ENCODE results near the gene RXRA. TPM values are rescaled to one million over a fixed set of nuclear protein-coding genes. Genes with fewer than 3 reads are reported as not detected.

RXRA gene
- total and polyA plus RNA-seq, 2 of the 13 experiments (the other 11 are each of a cell fraction or from before 2014, with no cell fraction given), result 18.9 to 29.2 TPM

GRCh38 chr9:134419684-134420076 lies 93.4 kb downstream of the RXRA start:
- intact Hi-C loops (cut with micrococcal nuclease; ENCODE audit: unreplicated experiment), result no loop called here
- H3K9me3 ChIP-seq (ENCODE audit: low read length), result no peaks in the 10 kb centered on the region
- ATAC-seq, result peak; percentile 71
- no peaks in the 10 kb centered on the region for H3K27me3 ChIP-seq (ENCODE audit: control insufficient read depth in 1 of 2, insufficient read depth in 2 of 2, low read length in 2 of 2)
- ChIA-PET POLR2A (no interaction called here), CTCF (ENCODE audit: low intra/inter-chr PET ratio, low total read pairs) (no interaction called here)
- no TSS peak for BruUV-seq (replicated peaks)
- no peak for DNase-seq (ENCODE audit: low spot score)
- WGBS (ENCODE audit: low lambda C conversion rate), result 100% methylated on average over 1 of the region's 10 CpGs
- in situ Hi-C loops (cut with HindIII; ENCODE audit: extremely low pct_ligation_motif_present, low pct_unique_long_range_greater_than_20kb), result no loop called here
- no peak for FAIRE-seq
- H2AFZ ChIP-seq (ENCODE audit: low read length), result no peak overlapping the region
- no peak for TF ChIP-seq ZNF280D (CRISPR knock-in tag; IDR thresholded peaks at IDR 0.05)
- TF ChIP-seq RAD21 (CRISPR knock-in tag; IDR thresholded peaks at IDR 0.05), result peak; percentile 36; the same call in 1 of the 2 replicates
- peak; percentile 44 for TF ChIP-seq CTCF (CRISPR knock-in tag; IDR thresholded peaks at IDR 0.05)
- 0 out of 2 replicates have a peak, but pooled peaks have one; percentile 40 for TF ChIP-seq HNRNPL (IDR thresholded peaks at IDR 0.05; ENCODE audit: low read depth, low read length)
- TF ChIP-seq AGO2 (optimal IDR thresholded peaks at IDR 0.05; ENCODE audit: low read depth, low read length), result peak; percentile 47
- 0 out of 2 replicates have a peak, but pooled peaks have one; percentile 24 for TF ChIP-seq PCBP1 (IDR thresholded peaks at IDR 0.05; ENCODE audit: borderline replicate concordance, low read depth, low read length)
- no peak for TF ChIP-seq ZNF574 (CRISPR knock-in tag; IDR thresholded peaks at IDR 0.05)
- TF ChIP-seq ZNF687 (CRISPR knock-in tag; IDR thresholded peaks at IDR 0.05), result peak; percentile 42
- peak; percentile 52 for TF ChIP-seq STAG1 (CRISPR knock-in tag; IDR thresholded peaks at IDR 0.05)
- TF ChIP-seq ZFP36 (IDR thresholded peaks at IDR 0.05; ENCODE audit: borderline replicate concordance, low read depth, low read length, partially characterized antibody), result peak; percentile 25
- no peak for TF ChIP-seq EED (CRISPR knock-in tag; IDR thresholded peaks at IDR 0.05)
- H3K4me2 ChIP-seq (ENCODE audit: low read depth, low read length), result no peak overlapping the region
- H3K9ac ChIP-seq (ENCODE audit: insufficient read depth, low read depth, low read length), result no peak overlapping the region
- H3K4me1 ChIP-seq (ENCODE audit: insufficient read depth, low read length), result peaks cover 23% of the 10 kb centered on the region
- no peak overlapping the region for H3K27ac ChIP-seq (ENCODE audit: extremely low read length, insufficient read depth, low read length)
- no peak overlapping the region for H3K4me3 ChIP-seq (replicated peaks in 1 of 3; ENCODE audit: insufficient read depth in 1 of 3, low read depth in 2 of 3, low read length in 3 of 3)
- H3K36me3 ChIP-seq (replicated peaks in 1 of 2; ENCODE audit: control insufficient read depth in 1 of 2, insufficient read depth in 2 of 2, low read length in 2 of 2), result peaks cover 12 to 47% of the 10 kb centered on the region in 2 experiments; a peak in 4 of 5 replicates
- no peaks in the 10 kb centered on the region for H4K20me1 ChIP-seq (ENCODE audit: insufficient read depth, low read length)
- H3K79me2 ChIP-seq (ENCODE audit: insufficient read depth, low read length), result no peaks in the 10 kb centered on the region
